Breast epithelium (tissue), 3 donors: ENCODE results near the gene CNOT6L.

Experiments used
- CTCF ChIP-seq, 3 donors: fragments of 450-650 bp; IDR thresholded peaks; one replicate each; pipeline ENCODE4 v1.5.1; 2016 to 2017; ENCODE audit warnings: antibody characterized with exemption in 3 of 3, mild to moderate bottlenecking in 3 of 3, moderate library complexity in 3 of 3
- POLR2A ChIP-seq: fragments of 450-650 bp; IDR thresholded peaks from one replicate; pipeline ENCODE4 v1.6.1; 2016; ENCODE audit warnings: antibody characterized with exemption, mild to moderate bottlenecking, moderate library complexity

GRCh38 chr4:77699731-77700210, 119.4 kb downstream of the CNOT6L start:
- TF ChIP-seq POLR2A (no peak), CTCF (IDR thresholded peaks at IDR 0.05) (no peak)
